Fibroblast of peridontal ligament (primary cell): ENCODE results near the gene ADM.

Experiments
- DNase-seq: peaks from one replicate; pipeline ENCODE4 v3.0.0-alpha.2; 2010; ENCODE audit errors: extremely low read depth

The ADM gene

GRCh38 chr11:10309163-10310093 lies 4.6 kb downstream of the ADM start:
- peak; percentile 86 for DNase-seq

- peak; percentile 49 for DNase-seq
Observed at GRCh38 chr11:10310301-10310841, 5.5 kb downstream of the ADM start.

GRCh38 chr11:10311802-10312201 lies 6.9 kb downstream of the ADM start:
- no peak for DNase-seq

GRCh38 chr11:10314199-10315072 lies 9.6 kb downstream of the ADM start:
- peak; percentile 86 for DNase-seq

- no peak for DNase-seq
Observed at GRCh38 chr11:10315083-10315482, 10.2 kb downstream of the ADM start.

- DNase-seq, result peak; percentile 58
Observed at GRCh38 chr11:10317151-10317755, 12.4 kb downstream of the ADM start.

GRCh38 chr11:10317776-10318526 lies 13.1 kb downstream of the ADM start:
- DNase-seq, result no peak

GRCh38 chr11:10318527-10318802 lies 13.6 kb downstream of the ADM start:
- no peak for DNase-seq

GRCh38 chr11:10319702-10320558 lies 15.1 kb downstream of the ADM start:
- no peak for DNase-seq

GRCh38 chr11:10320736-10321465 lies 16.0 kb downstream of the ADM start:
- DNase-seq, result no peak

- peak; percentile 40 for DNase-seq
Observed at GRCh38 chr11:10322401-10322800, 17.5 kb downstream of the ADM start.

GRCh38 chr11:10322830-10323792 lies 18.2 kb downstream of the ADM start:
- peak; percentile 97 for DNase-seq

- peak; percentile 44 for DNase-seq
Observed at GRCh38 chr11:10323793-10324170, 18.9 kb downstream of the ADM start.

- peak; percentile 75 for DNase-seq
Observed at GRCh38 chr11:10324474-10324873, 19.6 kb downstream of the ADM start.

- peak; percentile 97 for DNase-seq
Observed at GRCh38 chr11:10325277-10326011, 20.6 kb downstream of the ADM start.

GRCh38 chr11:10326012-10326964 lies 21.4 kb downstream of the ADM start:
- no peak for DNase-seq

- DNase-seq, result peak; percentile 55
Observed at GRCh38 chr11:10327254-10327653, 22.4 kb downstream of the ADM start.
